A673 (cell line): ENCODE measurements around the gene EPRS1. TPM values are rescaled to one million over a fixed set of nuclear protein-coding genes. Genes with fewer than 3 reads are reported as not detected.
"Not testable (repeated sequence)": the region's sequence is repeated elsewhere in the genome, so short reads cannot be mapped to it uniquely, and the experiment has no call there.

ENCODE experiments used
- BruUV-seq: library from RNA; stranded (reverse); fragments of 400-500 nt; replicated peaks from 2 replicates; lab custom pipeline; 2021; lab: Mats Ljungman, UMichigan
- CTCF ChIA-PET: fragments of 300-600 bp; sonication (Branson Sonifier 250); formaldehyde crosslinking; loops from one replicate; lab custom pipeline; 2022; ENCODE audit warnings: antibody characterized with exemption; lab: Charles Lee
- POLR2A ChIA-PET: fragments of 300-600 bp; sonication (Branson Sonifier 250); formaldehyde crosslinking; loops from one replicate; lab custom pipeline; 2022; ENCODE audit warnings: antibody characterized with exemption; ENCODE audit not compliant: low non-redundant PET; lab: Charles Lee
- DNase-seq: peaks from one replicate; pipeline ENCODE4 v3.0.0-alpha.2; 2015; ENCODE audit warnings: low spot score
- H3K27ac ChIP-seq: fragments of 200-600 bp; sonication (generic); 2 replicates; pipeline ENCODE4 v1.5.1; 2016; ENCODE audit warnings: mixed run types, low read depth, mild to moderate bottlenecking, mixed read lengths, antibody characterized with exemption, low read length; ENCODE audit not compliant: poor library complexity, severe bottlenecking
- H3K27me3 ChIP-seq: fragments of 200-600 bp; sonication (generic); replicated peaks from 2 replicates; pipeline ENCODE4 v1.6.1; 2017; ENCODE audit warnings: mixed run types, low read depth, mild to moderate bottlenecking, mixed read lengths, antibody characterized with exemption, low read length; ENCODE audit not compliant: insufficient read depth, poor library complexity
- H3K36me3 ChIP-seq: fragments of 200-600 bp; sonication (generic); 2 replicates; pipeline ENCODE4 v1.6.1; 2016; ENCODE audit warnings: mixed run types, mild to moderate bottlenecking, mixed read lengths, antibody characterized with exemption, low read length; ENCODE audit not compliant: insufficient read depth, poor library complexity, severe bottlenecking
- H3K4me1 ChIP-seq: fragments of 200-600 bp; sonication (generic); 2 replicates; pipeline ENCODE4 v1.6.1; 2017; ENCODE audit warnings: mixed run types, mild to moderate bottlenecking, mixed read lengths, antibody characterized with exemption, low read length; ENCODE audit not compliant: insufficient read depth, poor library complexity, severe bottlenecking
- H3K4me3 ChIP-seq: fragments of 200-600 bp; sonication (generic); 2 replicates; pipeline ENCODE4 v1.5.1; 2016; ENCODE audit warnings: low read depth, mixed run types, mild to moderate bottlenecking, mixed read lengths, low read length; ENCODE audit not compliant: poor library complexity, severe bottlenecking
- H3K9me3 ChIP-seq: fragments of 200-600 bp; sonication (generic); 2 replicates; pipeline ENCODE4 v1.6.1; 2016; ENCODE audit warnings: mixed run types, low read depth, mild to moderate bottlenecking, mixed read lengths, antibody characterized with exemption, low read length; ENCODE audit not compliant: poor library complexity, severe bottlenecking
- CTCF ChIP-seq: fragments of 300-800, 200-600 bp; sonication (generic); conservative IDR thresholded peaks from 2 replicates; pipeline ENCODE4 v1.5.1; 2017; ENCODE audit warnings: low read depth, mild to moderate bottlenecking, antibody characterized with exemption, low read length, moderate library complexity, mixed read lengths
- EZH2 ChIP-seq: fragments of 200-600 bp; sonication (generic); IDR thresholded peaks from 2 replicates; pipeline ENCODE4 v1.6.1; 2017; ENCODE audit warnings: borderline replicate concordance, low read depth, mild to moderate bottlenecking, mixed read lengths, antibody characterized with exemption, low read length; ENCODE audit not compliant: poor library complexity, severe bottlenecking
- intact Hi-C: fragments of 100-400 bp; cut with micrococcal nuclease; formaldehyde crosslinking; loops from one replicate; pipeline ENCODE4 v1.10.0; 2022; ENCODE audit not compliant: unreplicated experiment
- total RNA-seq: library from RNA; stranded (reverse); gene quantifications from 2 replicates; pipeline ENCODE4 v1.2.3, GENCODE V29; 2021

The EPRS1 gene
- total RNA-seq, 1 experiment from 2014 or later, result 138 TPM

DNA sequence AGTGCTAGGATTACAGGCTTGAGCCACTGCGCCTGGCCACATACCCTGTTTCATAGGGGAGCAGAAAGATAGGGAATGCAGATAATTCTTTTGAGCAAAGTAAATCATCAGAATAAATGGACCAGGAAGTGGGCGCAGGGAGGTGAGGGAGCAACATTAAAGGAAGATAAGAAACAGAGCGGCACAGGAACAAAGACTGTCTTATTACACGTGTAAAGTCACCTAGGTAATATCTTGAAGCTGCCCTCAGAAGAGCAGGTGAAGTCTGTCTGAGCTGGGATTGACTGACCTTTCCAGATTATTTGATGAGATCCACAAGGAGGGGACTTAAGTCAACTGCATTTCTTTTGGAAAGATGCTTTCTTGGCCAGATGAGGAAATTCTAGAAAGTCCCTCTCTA lies 7.7 kb downstream of the EPRS1 start:
- ChIA-PET CTCF (no interaction called here), POLR2A (no interaction called here)
- no peak overlapping the region for H3K4me3 ChIP-seq
- H3K27me3 ChIP-seq, result no peaks in the 10 kb centered on the region
- no peaks in the 10 kb centered on the region for H3K9me3 ChIP-seq
- H3K36me3 ChIP-seq, result peaks cover 27% of the 10 kb centered on the region
- no peaks in the 10 kb centered on the region for H3K4me1 ChIP-seq
- intact Hi-C loops, result no loop called here
- no TSS peak for BruUV-seq
- H3K27ac ChIP-seq, result no peak overlapping the region
- TF ChIP-seq CTCF (no peak), EZH2 (no peak)
- DNase-seq, result no peak

DNA sequence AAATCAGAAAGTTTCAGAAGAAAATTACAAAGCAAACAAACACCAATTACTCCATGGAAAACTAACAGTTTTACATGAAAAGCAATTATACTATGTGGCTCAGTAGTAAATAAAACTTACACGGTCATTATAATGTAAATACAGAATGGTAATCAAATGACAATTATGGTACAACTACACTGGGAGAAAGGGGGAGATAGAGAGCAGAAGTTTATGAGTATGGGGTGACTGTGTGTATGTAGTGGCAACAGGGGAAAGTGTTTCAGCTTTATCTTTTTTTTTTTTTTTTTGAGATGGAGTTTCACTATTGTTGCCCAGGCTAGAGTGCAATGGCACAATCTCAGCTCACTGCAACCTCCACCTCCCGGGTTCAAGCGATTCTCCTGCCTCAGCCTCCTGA lies 8.5 kb downstream of the EPRS1 start:
- H3K27ac ChIP-seq, BruUV-seq, POLR2A ChIA-PET, DNase-seq, intact Hi-C loops, H3K9me3 ChIP-seq, H3K4me3 ChIP-seq, H3K27me3 ChIP-seq, CTCF ChIA-PET, H3K4me1 ChIP-seq: not testable (repeated sequence)
- peaks cover 35% of the 10 kb centered on the region for H3K36me3 ChIP-seq

GRCh38 chr1:220032911-220033310 lies 13.4 kb downstream of the EPRS1 start:
- Histone ChIP-seq H3K4me3 (no peak overlapping the region), H3K9me3 (no peaks in the 10 kb centered on the region), H3K27me3 (no peaks in the 10 kb centered on the region), H3K4me1 (no peaks in the 10 kb centered on the region), H3K36me3 (peaks cover 55% of the 10 kb centered on the region), H3K27ac (no peak overlapping the region)
- ChIA-PET POLR2A (no interaction called here), CTCF (no interaction called here)
- TF ChIP-seq EZH2, result no peak
- no peak for TF ChIP-seq CTCF
- BruUV-seq, result no TSS peak
- intact Hi-C loops, result no loop called here
- DNase-seq, result no peak

- no peak overlapping the region for H3K27ac ChIP-seq
- intact Hi-C loops, result no loop called here
- H3K9me3 ChIP-seq, result no peaks in the 10 kb centered on the region
- TF ChIP-seq EZH2 (no peak), CTCF (no peak)
- ChIA-PET CTCF (no interaction called here), POLR2A (no interaction called here)
- H3K27me3 ChIP-seq, result no peaks in the 10 kb centered on the region
- BruUV-seq, result no TSS peak
- no peak for DNase-seq
- no peak overlapping the region for H3K4me3 ChIP-seq
- H3K4me1 ChIP-seq, result no peaks in the 10 kb centered on the region
- H3K36me3 ChIP-seq, result peaks cover 55% of the 10 kb centered on the region
These were observed 15.0 kb downstream of the EPRS1 start for GRCh38 chr1:220031287-220031686.
